Stimulated activated naive CD4-positive, alpha-beta T cell (primary cell): ENCODE results near the gene MYRFL.
"Not testable (repeated sequence)": the region's sequence is repeated elsewhere in the genome, so short reads cannot be mapped to it uniquely, and the experiment has no call there.

ENCODE experiments used
- DNase-seq, 6 experiments: peaks; one replicate each; lab custom pipeline; 2025; lab: John Stamatoyannopoulos, UW

Gene MYRFL

GRCh38 chr12:69988481-69989321, 163.7 kb downstream of the MYRFL start:
- DNase-seq = no peak

GRCh38 chr12:69991690-69992288, 166.8 kb downstream of the MYRFL start:
- no peak for DNase-seq

GRCh38 chr12:69993433-69993832, 168.4 kb downstream of the MYRFL start:
- DNase-seq = no peak

GRCh38 chr12:69994086-69994485, 169.1 kb downstream of the MYRFL start:
- not testable (repeated sequence) for DNase-seq

GRCh38 chr12:69994724-69995173, 169.7 kb downstream of the MYRFL start:
- no peak for DNase-seq

GRCh38 chr12:69996241-69996640, 171.2 kb downstream of the MYRFL start:
- no peak for DNase-seq

GRCh38 chr12:69996722-69997121, 171.7 kb downstream of the MYRFL start:
- no peak for DNase-seq

- no peak for DNase-seq
These were observed 173.0 kb downstream of the MYRFL start for GRCh38 chr12:69998011-69998410.

- no peak for DNase-seq
These were observed 173.9 kb downstream of the MYRFL start for GRCh38 chr12:69998922-69999321.

GRCh38 chr12:69999561-69999960, 174.5 kb downstream of the MYRFL start:
- DNase-seq = no peak

GRCh38 chr12:70002097-70002911, 177.3 kb downstream of the MYRFL start:
- no peak for DNase-seq

- no peak for DNase-seq
These were observed 177.9 kb downstream of the MYRFL start for GRCh38 chr12:70002912-70003255.

- no peak for DNase-seq
These were observed 181.0 kb downstream of the MYRFL start for GRCh38 chr12:70005864-70006618.

- no peak for DNase-seq
These were observed 181.6 kb downstream of the MYRFL start for GRCh38 chr12:70006619-70006973.

- DNase-seq = no peak
These were observed 182.7 kb downstream of the MYRFL start for GRCh38 chr12:70007687-70008086.
